ENCODE data around the gene USP47.
A peak's percentile ranks its signal among the peaks of the same experiment; 100 is the strongest.

Gene USP47

GRCh38 chr11:11996321-11997048, 154.7 kb downstream of the USP47 start:
- Mint-ChIP-seq H3K4me1 (peaks cover 4% of the 10 kb centered on the region), H3K27me3 (peaks cover 10% of the 10 kb centered on the region), H3K4me3 (no peak overlapping the region), H3K27ac (no peak overlapping the region), H3K36me3 (no peaks in the 10 kb centered on the region), H3K9me3 (no peaks in the 10 kb centered on the region)

- H3K4me1 Mint-ChIP-seq = peaks cover 4% of the 10 kb centered on the region
- no peak overlapping the region for H3K27ac Mint-ChIP-seq
- H3K27me3 Mint-ChIP-seq = peaks cover 10% of the 10 kb centered on the region
- H3K9me3 Mint-ChIP-seq = no peaks in the 10 kb centered on the region
- no peak overlapping the region for H3K4me3 Mint-ChIP-seq
- no peaks in the 10 kb centered on the region for H3K36me3 Mint-ChIP-seq
These were observed 155.2 kb downstream of the USP47 start for GRCh38 chr11:11997049-11997322.

GRCh38 chr11:11998091-11998781, 156.5 kb downstream of the USP47 start:
- peaks cover 4% of the 10 kb centered on the region for H3K4me1 Mint-ChIP-seq
- H3K9me3 Mint-ChIP-seq = no peaks in the 10 kb centered on the region
- H3K27ac Mint-ChIP-seq = no peak overlapping the region
- H3K36me3 Mint-ChIP-seq = no peaks in the 10 kb centered on the region
- peak overlapping the region; percentile 54 for H3K4me3 Mint-ChIP-seq
- peaks cover 16% of the 10 kb centered on the region for H3K27me3 Mint-ChIP-seq

GRCh38 chr11:12001186-12001585, 159.4 kb downstream of the USP47 start:
- peaks cover 4% of the 10 kb centered on the region for H3K4me1 Mint-ChIP-seq
- no peaks in the 10 kb centered on the region for H3K9me3 Mint-ChIP-seq
- no peak overlapping the region for H3K27ac Mint-ChIP-seq
- no peaks in the 10 kb centered on the region for H3K36me3 Mint-ChIP-seq
- H3K4me3 Mint-ChIP-seq = no peak overlapping the region
- H3K27me3 Mint-ChIP-seq = peaks cover 33% of the 10 kb centered on the region

- H3K27me3 Mint-ChIP-seq = peaks cover 46% of the 10 kb centered on the region
- H3K4me1 Mint-ChIP-seq = peaks cover 11% of the 10 kb centered on the region
- no peak overlapping the region for H3K27ac Mint-ChIP-seq
- H3K9me3 Mint-ChIP-seq = no peaks in the 10 kb centered on the region
- no peak overlapping the region for H3K4me3 Mint-ChIP-seq
- no peaks in the 10 kb centered on the region for H3K36me3 Mint-ChIP-seq
These were observed 161.6 kb downstream of the USP47 start for GRCh38 chr11:12003336-12003735.

- Mint-ChIP-seq H3K36me3 (no peaks in the 10 kb centered on the region), H3K4me3 (no peak overlapping the region), H3K27ac (no peak overlapping the region), H3K9me3 (no peaks in the 10 kb centered on the region), H3K27me3 (peaks cover 47% of the 10 kb centered on the region), H3K4me1 (peaks cover 8% of the 10 kb centered on the region)
These were observed 162.0 kb downstream of the USP47 start for GRCh38 chr11:12003815-12004214.

- Mint-ChIP-seq H3K36me3 (no peaks in the 10 kb centered on the region), H3K27ac (no peak overlapping the region), H3K4me1 (peaks cover 13% of the 10 kb centered on the region), H3K9me3 (no peaks in the 10 kb centered on the region), H3K4me3 (no peak overlapping the region), H3K27me3 (peaks cover 54% of the 10 kb centered on the region)
These were observed 163.3 kb downstream of the USP47 start for GRCh38 chr11:12005061-12005460.

GRCh38 chr11:12005476-12005875, 163.7 kb downstream of the USP47 start:
- no peaks in the 10 kb centered on the region for H3K9me3 Mint-ChIP-seq
- H3K27ac Mint-ChIP-seq = no peak overlapping the region
- peaks cover 13% of the 10 kb centered on the region for H3K4me1 Mint-ChIP-seq
- peaks cover 58% of the 10 kb centered on the region for H3K27me3 Mint-ChIP-seq
- no peaks in the 10 kb centered on the region for H3K36me3 Mint-ChIP-seq
- H3K4me3 Mint-ChIP-seq = no peak overlapping the region

GRCh38 chr11:12006552-12007229, 164.9 kb downstream of the USP47 start:
- H3K27me3 Mint-ChIP-seq = peaks cover 59% of the 10 kb centered on the region
- no peaks in the 10 kb centered on the region for H3K36me3 Mint-ChIP-seq
- peak overlapping the region; percentile 19 for H3K4me3 Mint-ChIP-seq
- H3K27ac Mint-ChIP-seq = no peak overlapping the region
- H3K9me3 Mint-ChIP-seq = no peaks in the 10 kb centered on the region
- peaks cover 13% of the 10 kb centered on the region for H3K4me1 Mint-ChIP-seq

- H3K36me3 Mint-ChIP-seq = no peaks in the 10 kb centered on the region
- H3K4me3 Mint-ChIP-seq = peak overlapping the region; percentile 27
- peaks cover 13% of the 10 kb centered on the region for H3K4me1 Mint-ChIP-seq
- H3K27ac Mint-ChIP-seq = no peak overlapping the region
- peaks cover 60% of the 10 kb centered on the region for H3K27me3 Mint-ChIP-seq
- no peaks in the 10 kb centered on the region for H3K9me3 Mint-ChIP-seq
These were observed 165.4 kb downstream of the USP47 start for GRCh38 chr11:12007230-12007593.

GRCh38 chr11:12007769-12008737, 166.3 kb downstream of the USP47 start, which contains the start of gene DKK3:
Gene DKK3, minus strand, starts transcription at chr11:12008626. Its CDS starts 44 bp downstream, at chr11:12008582.
- Mint-ChIP-seq H3K36me3 (no peaks in the 10 kb centered on the region), H3K27ac (peak within 1 kb of the TSS; percentile 24), H3K4me3 (peak within 1 kb of the TSS; percentile 79), H3K9me3 (no peaks in the 10 kb centered on the region), H3K27me3 (peaks cover 64% of the 10 kb centered on the region), H3K4me1 (peaks cover 13% of the 10 kb centered on the region)
